ENCODE measurements around the gene SRRM5.

DNA sequence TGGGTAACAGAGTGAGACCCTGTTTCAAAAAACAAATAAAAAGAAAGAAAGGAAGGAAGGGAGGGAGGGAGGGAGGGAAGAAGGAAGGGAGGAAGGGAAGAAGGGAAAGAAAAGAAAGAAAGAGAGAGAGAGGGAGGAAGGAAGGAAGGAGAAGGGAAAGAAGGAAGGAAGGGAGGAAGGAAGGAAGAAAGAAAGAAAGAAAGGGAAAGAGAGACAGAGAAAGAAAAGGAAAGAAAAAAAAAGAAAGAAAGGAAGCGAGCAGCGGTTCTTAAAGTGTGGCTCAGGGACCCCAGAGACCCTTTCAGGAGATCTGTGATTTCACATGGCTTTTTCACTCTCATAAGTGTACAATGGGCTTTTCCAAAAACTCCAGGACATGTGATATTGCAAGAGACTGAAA is 37.6 kb downstream of the SRRM5 start:
- no peak for TF ChIP-seq POLR2AphosphoS5 (IDR thresholded peaks at IDR 0.05; ENCODE audit: insufficient read depth in 1 of 2, low read depth in 1 of 2)
- TF ChIP-seq POLR2A (IDR thresholded peaks at IDR 0.05), result no peak
- TF ChIP-seq, protein P1, sequence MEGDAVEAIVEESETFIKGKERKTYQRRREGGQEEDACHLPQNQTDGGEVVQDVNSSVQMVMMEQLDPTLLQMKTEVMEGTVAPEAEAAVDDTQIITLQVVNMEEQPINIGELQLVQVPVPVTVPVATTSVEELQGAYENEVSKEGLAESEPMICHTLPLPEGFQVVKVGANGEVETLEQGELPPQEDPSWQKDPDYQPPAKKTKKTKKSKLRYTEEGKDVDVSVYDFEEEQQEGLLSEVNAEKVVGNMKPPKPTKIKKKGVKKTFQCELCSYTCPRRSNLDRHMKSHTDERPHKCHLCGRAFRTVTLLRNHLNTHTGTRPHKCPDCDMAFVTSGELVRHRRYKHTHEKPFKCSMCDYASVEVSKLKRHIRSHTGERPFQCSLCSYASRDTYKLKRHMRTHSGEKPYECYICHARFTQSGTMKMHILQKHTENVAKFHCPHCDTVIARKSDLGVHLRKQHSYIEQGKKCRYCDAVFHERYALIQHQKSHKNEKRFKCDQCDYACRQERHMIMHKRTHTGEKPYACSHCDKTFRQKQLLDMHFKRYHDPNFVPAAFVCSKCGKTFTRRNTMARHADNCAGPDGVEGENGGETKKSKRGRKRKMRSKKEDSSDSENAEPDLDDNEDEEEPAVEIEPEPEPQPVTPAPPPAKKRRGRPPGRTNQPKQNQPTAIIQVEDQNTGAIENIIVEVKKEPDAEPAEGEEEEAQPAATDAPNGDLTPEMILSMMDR (IDR thresholded peaks at IDR 0.05), result no peak

All from vagina (tissue), 2 donors.